Measurements from ENCODE around the gene TP53AIP1. TPM values are rescaled to one million over a fixed set of nuclear protein-coding genes. Genes with fewer than 3 reads are reported as not detected.
A peak's percentile ranks its signal among the peaks of the same experiment; 100 is the strongest.

The TP53AIP1 gene
- total RNA-seq, 2 donors from 2014 or later = not detected

DNA sequence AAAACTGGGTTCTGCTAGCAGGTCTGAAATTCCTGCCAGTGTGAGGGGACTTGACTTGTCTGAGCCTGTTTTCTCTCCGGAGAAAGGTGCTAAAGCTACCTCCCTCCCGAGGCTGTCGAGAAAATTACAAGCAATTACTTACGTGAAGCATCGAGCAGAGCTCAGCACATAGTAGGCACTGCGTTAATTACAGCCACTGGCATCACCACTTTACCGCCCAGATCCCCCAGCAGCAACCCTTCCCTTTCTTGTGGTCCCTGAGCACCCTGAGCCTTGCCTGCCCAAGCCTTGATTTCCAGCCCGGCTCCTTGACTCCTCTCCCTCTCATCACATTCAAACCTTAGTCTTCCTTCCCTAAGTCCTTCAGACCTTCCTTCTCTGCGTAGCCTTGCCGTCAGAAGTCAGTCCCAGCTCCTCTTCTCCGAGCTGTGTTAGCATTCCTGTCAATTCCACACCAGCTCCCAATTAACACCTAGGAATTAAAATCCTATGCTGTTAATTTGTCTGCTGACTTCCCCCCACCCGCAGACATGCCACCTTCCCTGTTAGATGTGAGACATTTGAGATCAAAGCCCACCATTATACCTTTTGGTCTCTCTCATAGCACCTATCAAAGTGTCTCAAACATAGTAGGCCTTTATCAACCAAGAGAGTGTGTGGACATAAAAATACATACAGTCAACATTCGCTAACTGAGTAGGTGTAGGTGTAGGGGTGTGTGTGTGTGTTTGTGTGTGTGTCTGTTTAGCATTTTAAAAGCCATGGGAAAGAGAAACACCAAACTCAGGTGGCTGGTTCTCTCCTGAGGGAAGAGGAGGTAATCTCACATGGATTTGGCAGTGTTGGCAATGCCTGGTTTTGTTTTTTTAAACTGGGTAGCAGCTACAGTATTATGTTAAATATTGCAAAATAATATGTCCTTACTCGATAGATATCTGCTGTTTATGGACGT lies 54.4 kb downstream of the TP53AIP1 start:
- H3K27me3 Mint-ChIP-seq (ENCODE audit: insufficient read depth) = peaks cover 33% of the 10 kb centered on the region

GRCh38 chr11:128886406-128887124 lies 56.1 kb downstream of the TP53AIP1 start:
- Histone ChIP-seq H3K9me3 (ENCODE audit: control insufficient read depth, low read length) (no peaks in the 10 kb centered on the region), H3K4me1 (ENCODE audit: control insufficient read depth, insufficient read depth, low read length) (peaks cover 13% of the 10 kb centered on the region), H3K9ac (ENCODE audit: extremely low read depth, low read length, poor library complexity, severe bottlenecking) (no peak overlapping the region), H3K4me3 (ENCODE audit: low read length) (no peak overlapping the region), H3K36me3 (ENCODE audit: control insufficient read depth, insufficient read depth, low read length) (no peaks in the 10 kb centered on the region), H3K27me3 (ENCODE audit: control insufficient read depth, insufficient read depth, low read length, poor library complexity, severe bottlenecking) (peaks cover 31% of the 10 kb centered on the region), H3K27ac (ENCODE audit: low read depth, low read length) (no peak overlapping the region)
- DNase-seq = peak; percentile 68
- WGBS, 2 experiments (ENCODE audit: insufficient coverage in 1 of 2, insufficient read length in 1 of 2) = 59% methylated on average over 3 to 5 of the region's 5 CpGs
- Mint-ChIP-seq H3K9me3 (no peaks in the 10 kb centered on the region), H3K27ac (no peak overlapping the region), H3K36me3 (ENCODE audit: low read depth) (no peaks in the 10 kb centered on the region), H3K4me3 (no peak overlapping the region), H3K4me1 (peaks cover 44% of the 10 kb centered on the region), H3K27me3 (ENCODE audit: insufficient read depth) (peaks cover 31% of the 10 kb centered on the region)
- TF ChIP-seq CTCF (conservative IDR thresholded peaks at IDR 0.05) = peak; percentile 58

More for the DNA sequence above, 54.4 kb downstream of the TP53AIP1 start:
- Mint-ChIP-seq H3K36me3 (ENCODE audit: low read depth) (no peaks in the 10 kb centered on the region), H3K9me3 (no peaks in the 10 kb centered on the region), H3K27ac (peak overlapping the region; percentile 94), H3K4me1 (peaks cover 53% of the 10 kb centered on the region), H3K4me3 (peak overlapping the region; percentile 30)
- TF ChIP-seq CTCF (conservative IDR thresholded peaks at IDR 0.05) = peak; percentile 72
- H3K9ac ChIP-seq (ENCODE audit: extremely low read depth, low read length, poor library complexity, severe bottlenecking) = peak overlapping the region; percentile 43
- WGBS, 2 experiments (ENCODE audit: insufficient coverage in 1 of 2, insufficient read length in 1 of 2) = 16 to 27% methylated on average over 7 to 14 of the region's 15 CpGs
- H3K9me3 ChIP-seq (ENCODE audit: control insufficient read depth, low read length) = no peaks in the 10 kb centered on the region
- peaks cover 20% of the 10 kb centered on the region for H3K4me1 ChIP-seq (ENCODE audit: control insufficient read depth, insufficient read depth, low read length)
- H3K4me3 ChIP-seq (ENCODE audit: low read length) = peak overlapping the region; percentile 57
- H3K36me3 ChIP-seq (ENCODE audit: control insufficient read depth, insufficient read depth, low read length) = no peaks in the 10 kb centered on the region
- DNase-seq = peak; percentile 85
- no peak overlapping the region for H3K27ac ChIP-seq (ENCODE audit: low read depth, low read length)
- peaks cover 30% of the 10 kb centered on the region for H3K27me3 ChIP-seq (ENCODE audit: control insufficient read depth, insufficient read depth, low read length, poor library complexity, severe bottlenecking)

Other genes with a start within 250 kb of the TP53AIP1 start
- under 1 TPM in 1 of 2 donors, not detected in 1; 0.20 TPM for gene FLI1, start 248.8 kb downstream of the TP53AIP1 start, total RNA-seq
- not detected for gene KCNJ1, start 75.6 kb downstream of the TP53AIP1 start, total RNA-seq
- 1 to 10 TPM in 1 of 2 donors, under 1 TPM in 1; 0.60 to 1.1 TPM for gene KCNJ5, start 51.5 kb downstream of the TP53AIP1 start, total RNA-seq
- 10 to 100 TPM; 36.4 to 65.8 TPM for gene ARHGAP32, start 249.5 kb upstream of the TP53AIP1 start, total RNA-seq